AG10803 (cell line): ENCODE results near the gene BTN2A1.

Experiments used
- DNase-seq: peaks from one replicate; pipeline ENCODE4 v3.0.0; 2010; ENCODE audit warnings: low read depth
- H3K4me3 ChIP-seq: 2 replicates; pipeline ENCODE4 v1.5.1; 2011; ENCODE audit warnings: mild to moderate bottlenecking, low read length, control low read depth
- CTCF ChIP-seq: conservative IDR thresholded peaks from 2 replicates; pipeline ENCODE4 v1.5.1; 2011; ENCODE audit warnings: mild to moderate bottlenecking, low read length, control low read depth, inconsistent platforms

Gene BTN2A1

GRCh38 chr6:26457806-26458688, at the start of gene BTN2A1:
BTN2A1 (plus strand) TSS chr6:26457955; CDS start chr6:26458637, 682 bp downstream.
- DNase-seq, result peak; percentile 93
- peak; percentile 7; the same call in 1 of the 2 replicates for TF ChIP-seq CTCF
- H3K4me3 ChIP-seq, result peak within 1 kb of the TSS; percentile 95

DNA sequence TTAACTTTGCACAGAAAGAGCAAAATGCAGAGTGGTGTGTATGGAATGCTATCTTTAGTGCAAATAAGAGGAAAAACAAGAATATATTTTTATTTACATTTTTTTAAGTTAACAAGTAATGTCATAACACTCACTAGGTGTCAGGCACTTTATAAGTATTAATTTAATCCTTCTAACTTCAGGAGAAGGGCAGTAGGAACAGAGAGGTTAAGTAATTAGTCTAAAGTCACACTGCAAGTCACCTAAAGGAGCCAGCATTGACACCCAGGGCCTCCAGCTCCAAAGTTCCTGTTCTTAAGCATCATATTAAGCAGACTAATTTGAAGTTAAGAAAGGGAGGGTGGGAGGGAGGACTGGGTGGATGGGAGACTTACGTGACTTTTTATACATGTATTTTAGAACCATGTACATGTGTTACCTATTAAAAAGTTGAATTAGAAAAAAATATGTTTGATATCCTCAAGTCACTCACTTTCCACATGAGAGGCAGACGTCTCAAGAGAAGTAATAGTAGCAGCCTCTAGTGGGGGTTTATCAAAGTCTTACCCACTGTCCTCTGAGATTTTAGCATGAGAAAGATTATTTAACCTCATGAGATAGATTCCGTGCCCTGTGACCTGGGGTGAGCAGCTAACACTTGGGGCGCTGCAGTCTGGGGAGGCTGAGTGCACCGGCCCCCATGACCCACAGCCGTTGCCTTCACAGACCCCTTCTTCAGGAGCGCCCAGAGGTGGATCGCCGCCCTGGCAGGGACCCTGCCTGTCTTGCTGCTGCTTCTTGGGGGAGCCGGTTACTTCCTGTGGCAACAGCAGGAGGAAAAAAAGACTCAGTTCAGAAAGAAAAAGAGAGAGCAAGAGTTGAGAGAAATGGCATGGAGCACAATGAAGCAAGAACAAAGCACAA, 48.7 kb upstream of the BTN2A1 start:
- no peak overlapping the region for H3K4me3 ChIP-seq
- no peak for TF ChIP-seq CTCF
- DNase-seq, result no peak

- peak; percentile 16 for DNase-seq
- no peak overlapping the region for H3K4me3 ChIP-seq
- 0 out of 2 replicates have a peak, but pooled peaks have one; percentile 11 for TF ChIP-seq CTCF
Measured at GRCh38 chr6:26411751-26412150, 46.0 kb upstream of the BTN2A1 start.

DNA sequence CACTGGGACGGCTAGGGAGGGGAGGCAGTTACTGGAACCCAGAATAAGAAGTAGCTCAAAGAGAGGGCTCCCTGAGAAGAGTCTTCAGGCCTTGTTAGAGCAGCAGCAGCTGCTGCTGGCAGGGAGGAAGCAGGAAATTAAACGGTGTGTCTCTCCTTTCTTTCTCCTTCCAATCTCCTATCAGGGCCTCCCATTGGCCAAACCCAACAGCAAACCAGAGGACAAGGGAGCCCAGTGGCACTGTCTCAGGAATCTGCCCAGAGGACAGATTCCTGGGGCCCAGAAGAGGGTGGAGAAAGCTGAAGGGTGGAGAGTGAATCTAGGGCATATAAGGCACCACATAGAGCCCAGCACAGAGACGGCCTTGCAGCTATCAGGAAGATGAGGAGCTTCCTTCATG, 45.5 kb upstream of the BTN2A1 start:
- TF ChIP-seq CTCF, result no peak
- DNase-seq, result no peak
- no peak overlapping the region for H3K4me3 ChIP-seq

- DNase-seq, result no peak
- H3K4me3 ChIP-seq, result no peak overlapping the region
- TF ChIP-seq CTCF, result no peak
Measured at GRCh38 chr6:26412954-26413353, 44.8 kb upstream of the BTN2A1 start.

GRCh38 chr6:26414281-26414680, 43.5 kb upstream of the BTN2A1 start:
- no peak overlapping the region for H3K4me3 ChIP-seq
- no peak for DNase-seq
- TF ChIP-seq CTCF, result no peak
